Fibroblast of peridontal ligament (primary cell): ENCODE data around the gene SCNN1B.
"Not testable (repeated sequence)": the region's sequence is repeated elsewhere in the genome, so short reads cannot be mapped to it uniquely, and the experiment has no call there.

Experiments used
- DNase-seq: peaks from one replicate; pipeline ENCODE4 v3.0.0-alpha.2; 2010; ENCODE audit errors: extremely low read depth

SCNN1B gene

GRCh38 chr16:23302045-23302956, at the start of gene SCNN1B:
TSS of gene SCNN1B (plus strand) at chr16:23302302. CDS start at chr16:23348600, 46,298 bp downstream.
- DNase-seq, result no peak

GRCh38 chr16:23252310-23252709, 49.8 kb upstream of the SCNN1B start:
- DNase-seq, result no peak

- DNase-seq, result not testable (repeated sequence)
These were observed 48.5 kb upstream of the SCNN1B start for GRCh38 chr16:23253650-23254049.

- DNase-seq, result peak; percentile 4
These were observed 47.8 kb upstream of the SCNN1B start for GRCh38 chr16:23254338-23254737.

GRCh38 chr16:23255000-23255399, 47.1 kb upstream of the SCNN1B start:
- DNase-seq, result no peak

GRCh38 chr16:23256440-23256839, 45.7 kb upstream of the SCNN1B start:
- DNase-seq, result no peak

- no peak for DNase-seq
These were observed 44.4 kb upstream of the SCNN1B start for GRCh38 chr16:23257682-23258081.

GRCh38 chr16:23258919-23259237, 43.2 kb upstream of the SCNN1B start:
- DNase-seq, result no peak

GRCh38 chr16:23267647-23268046, 34.5 kb upstream of the SCNN1B start:
- no peak for DNase-seq

GRCh38 chr16:23268561-23268960, 33.5 kb upstream of the SCNN1B start:
- no peak for DNase-seq

- DNase-seq, result no peak
These were observed 32.7 kb upstream of the SCNN1B start for GRCh38 chr16:23269248-23269953.

- no peak for DNase-seq
These were observed 31.4 kb upstream of the SCNN1B start for GRCh38 chr16:23270654-23271053.

GRCh38 chr16:23274968-23275367, 27.1 kb upstream of the SCNN1B start:
- DNase-seq, result no peak

- DNase-seq, result no peak
These were observed 25.3 kb upstream of the SCNN1B start for GRCh38 chr16:23276821-23277220.

GRCh38 chr16:23278031-23278430, 24.1 kb upstream of the SCNN1B start:
- no peak for DNase-seq

- DNase-seq, result no peak
These were observed 22.4 kb upstream of the SCNN1B start for GRCh38 chr16:23279721-23280153.

- no peak for DNase-seq
These were observed 21.6 kb upstream of the SCNN1B start for GRCh38 chr16:23280483-23280967.

- DNase-seq, result no peak
These were observed 19.5 kb upstream of the SCNN1B start for GRCh38 chr16:23282568-23282967.

- no peak for DNase-seq
These were observed 18.5 kb upstream of the SCNN1B start for GRCh38 chr16:23283571-23283970.

- no peak for DNase-seq
These were observed 17.5 kb upstream of the SCNN1B start for GRCh38 chr16:23284584-23284983.

GRCh38 chr16:23286131-23286532, 16.0 kb upstream of the SCNN1B start:
- peak; percentile 1 for DNase-seq

- DNase-seq, result no peak
These were observed 13.9 kb upstream of the SCNN1B start for GRCh38 chr16:23288209-23288608.
